GM18519 (cell line): ENCODE measurements around the gene ADAP1.

Experiments used
- ATAC-seq: cut with Tn5 transposase; IDR thresholded peaks from one replicate; pipeline ENCODE4 v1.9.1; 2021; ENCODE audit warnings: mild to moderate bottlenecking, moderate library complexity; ENCODE audit not compliant: unreplicated experiment, low FRiP score

The ADAP1 gene

GRCh38 chr7:990352-990932 lies 36.0 kb upstream of the ADAP1 start:
- no peak for ATAC-seq

GRCh38 chr7:988963-989529 lies 34.6 kb upstream of the ADAP1 start:
- ATAC-seq = no peak

- no peak for ATAC-seq
Measured at GRCh38 chr7:988426-988911, 34.0 kb upstream of the ADAP1 start.

- no peak for ATAC-seq
Measured at GRCh38 chr7:987909-988308, 33.4 kb upstream of the ADAP1 start.

- ATAC-seq = no peak
Measured at GRCh38 chr7:986766-987751, 32.6 kb upstream of the ADAP1 start.

GRCh38 chr7:985915-986741 lies 31.6 kb upstream of the ADAP1 start:
- no peak for ATAC-seq

GRCh38 chr7:985127-985416 lies 30.6 kb upstream of the ADAP1 start:
- ATAC-seq = no peak

GRCh38 chr7:984361-985126 lies 30.1 kb upstream of the ADAP1 start:
- no peak for ATAC-seq

GRCh38 chr7:983616-984071 lies 29.2 kb upstream of the ADAP1 start:
- no peak for ATAC-seq

GRCh38 chr7:983004-983615 lies 28.6 kb upstream of the ADAP1 start, which contains the start of gene CYP2W1:
CYP2W1 (plus strand) TSS chr7:983181; CDS start chr7:983212, 31 bp downstream.
- ATAC-seq = no peak

GRCh38 chr7:982511-983003 lies 28.1 kb upstream of the ADAP1 start:
- ATAC-seq = no peak

GRCh38 chr7:981793-982510 lies 27.5 kb upstream of the ADAP1 start:
- ATAC-seq = no peak

- no peak for ATAC-seq
Measured at GRCh38 chr7:979886-980571, 25.5 kb upstream of the ADAP1 start.

- ATAC-seq = no peak
Measured at GRCh38 chr7:979151-979550, 24.7 kb upstream of the ADAP1 start.

GRCh38 chr7:978416-979091 lies 24.1 kb upstream of the ADAP1 start:
- no peak for ATAC-seq

- no peak for ATAC-seq
Measured at GRCh38 chr7:978049-978346, 23.5 kb upstream of the ADAP1 start.

GRCh38 chr7:977326-978048 lies 23.0 kb upstream of the ADAP1 start:
- ATAC-seq = no peak
